Measurements from ENCODE around the gene C2CD3. TPM values are rescaled to one million over a fixed set of nuclear protein-coding genes. Genes with fewer than 3 reads are reported as not detected.
A peak's percentile ranks its signal among the peaks of the same experiment; 100 is the strongest.
"Not testable (repeated sequence)": the region's sequence is repeated elsewhere in the genome, so short reads cannot be mapped to it uniquely, and the experiment has no call there.

The C2CD3 gene
- total RNA-seq, 1 experiment from 2014 or later: 18.7 TPM

DNA sequence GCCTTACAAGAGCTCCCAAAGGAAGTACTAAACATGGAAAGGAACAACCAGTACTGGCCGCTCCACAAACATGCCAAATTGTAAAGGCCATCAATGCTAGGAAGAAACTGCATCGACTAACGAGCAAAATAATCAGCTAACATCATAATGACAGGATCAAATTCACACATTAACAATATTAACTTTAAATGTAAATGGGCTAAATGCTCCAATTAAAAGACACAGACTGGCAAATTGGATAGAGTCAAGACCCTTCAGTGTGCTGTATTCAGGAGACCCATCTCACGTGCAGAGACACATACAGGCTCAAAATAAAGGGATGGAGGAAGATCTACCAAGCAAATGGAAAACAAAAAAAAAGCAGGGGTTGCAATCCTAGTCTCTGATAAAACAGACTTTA lies 109.2 kb downstream of the C2CD3 start:
- CTCF ChIA-PET; POLR2A ChIA-PET; H3K27me3 Mint-ChIP-seq (ENCODE audit: low read depth); H3K9me3 Mint-ChIP-seq; H3K36me3 Mint-ChIP-seq; H3K4me3 Mint-ChIP-seq; ATAC-seq; H3K4me1 Mint-ChIP-seq; H3K27ac Mint-ChIP-seq; DNase-seq (ENCODE audit: low spot score): not testable (repeated sequence)

DNA sequence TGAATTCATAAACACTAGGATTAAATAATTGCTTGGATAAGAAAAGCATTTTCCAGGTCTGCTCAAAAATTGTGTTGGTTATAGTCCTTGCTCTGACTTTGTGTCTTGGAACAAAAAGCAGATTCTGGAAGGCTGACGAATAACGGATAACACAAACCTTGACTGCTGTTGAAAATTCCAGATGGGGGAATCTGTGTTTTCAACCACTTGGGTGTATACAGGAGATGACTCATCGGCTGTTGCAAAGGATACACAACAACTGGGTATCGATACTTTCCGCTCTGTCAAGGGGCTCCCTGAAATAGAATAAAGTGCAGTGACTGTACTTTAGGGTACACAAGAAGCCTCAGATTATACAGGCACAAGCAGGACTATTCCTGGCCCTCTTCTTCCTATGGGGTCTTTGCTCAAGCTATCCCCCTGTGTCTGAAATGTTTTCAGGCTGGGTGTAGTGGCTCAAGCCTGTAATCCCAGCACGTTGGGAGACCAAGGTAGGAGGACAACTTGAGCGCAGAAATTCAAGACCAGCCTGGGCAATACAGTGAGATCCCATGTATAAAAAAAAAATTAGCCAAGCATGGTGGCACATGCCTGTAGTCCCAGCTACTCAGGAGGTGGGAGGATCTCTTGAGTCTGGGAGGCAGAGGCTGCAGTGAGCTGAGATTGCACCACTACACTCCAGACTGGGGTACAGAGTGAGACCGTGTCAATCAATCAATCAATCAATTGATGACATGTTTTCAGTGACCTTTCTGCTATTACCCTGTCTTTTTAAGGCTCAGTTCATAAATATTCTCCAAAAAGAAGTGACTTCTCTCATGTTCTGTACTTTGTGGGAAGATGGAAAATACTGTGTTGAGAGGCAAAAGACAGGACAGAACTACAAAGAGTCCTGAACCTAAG lies 113.3 kb downstream of the C2CD3 start:
- Mint-ChIP-seq H3K4me1 (peaks cover 9% of the 10 kb centered on the region), H3K9me3 (peaks cover 7% of the 10 kb centered on the region), H3K27me3 (ENCODE audit: low read depth) (no peaks in the 10 kb centered on the region), H3K27ac (no peak overlapping the region), H3K4me3 (no peak overlapping the region), H3K36me3 (peaks cover 9% of the 10 kb centered on the region)
- DNase-seq (ENCODE audit: low spot score) (no peak), ATAC-seq (no peak)
- TF ChIP-seq ZNF219 (CRISPR knock-in tag; IDR thresholded peaks at IDR 0.05; ENCODE audit: borderline replicate concordance) (no peak), SP1 (CRISPR knock-in tag; conservative IDR thresholded peaks at IDR 0.05) (no peak), ZNF121 (CRISPR knock-in tag; IDR thresholded peaks at IDR 0.05) (peak; percentile 63; the same call in 1 of the 2 replicates)
- TF ChIP-seq, protein P1, sequence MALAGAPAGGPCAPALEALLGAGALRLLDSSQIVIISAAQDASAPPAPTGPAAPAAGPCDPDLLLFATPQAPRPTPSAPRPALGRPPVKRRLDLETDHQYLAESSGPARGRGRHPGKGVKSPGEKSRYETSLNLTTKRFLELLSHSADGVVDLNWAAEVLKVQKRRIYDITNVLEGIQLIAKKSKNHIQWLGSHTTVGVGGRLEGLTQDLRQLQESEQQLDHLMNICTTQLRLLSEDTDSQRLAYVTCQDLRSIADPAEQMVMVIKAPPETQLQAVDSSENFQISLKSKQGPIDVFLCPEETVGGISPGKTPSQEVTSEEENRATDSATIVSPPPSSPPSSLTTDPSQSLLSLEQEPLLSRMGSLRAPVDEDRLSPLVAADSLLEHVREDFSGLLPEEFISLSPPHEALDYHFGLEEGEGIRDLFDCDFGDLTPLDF (CRISPR knock-in tag; IDR thresholded peaks at IDR 0.05): no peak
- CTCF ChIA-PET: no interaction called here
- POLR2A ChIA-PET: no interaction called here

DNA sequence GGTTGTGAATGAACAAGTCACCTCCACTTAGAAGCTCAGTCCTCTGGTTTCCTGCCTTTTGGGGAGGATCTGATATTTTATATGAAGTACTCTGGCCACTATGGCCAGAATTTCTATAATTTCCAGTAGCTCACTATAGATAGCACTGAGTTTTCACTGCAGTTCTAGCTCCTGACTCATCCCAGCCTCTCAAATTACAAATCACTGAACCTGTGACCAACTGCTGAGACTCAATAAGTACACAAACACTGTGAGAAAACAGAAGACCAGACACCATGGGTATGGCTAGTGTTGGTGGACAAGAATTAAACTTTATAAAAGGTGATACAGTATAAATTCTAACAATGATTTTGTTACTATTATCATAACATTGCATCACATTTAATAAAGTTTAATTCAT lies 114.9 kb downstream of the C2CD3 start:
- H3K4me3 Mint-ChIP-seq: no peak overlapping the region
- no peak for ATAC-seq
- POLR2A ChIA-PET: no interaction called here
- no peaks in the 10 kb centered on the region for H3K27me3 Mint-ChIP-seq (ENCODE audit: low read depth)
- H3K36me3 Mint-ChIP-seq: peaks cover 8% of the 10 kb centered on the region
- DNase-seq (ENCODE audit: low spot score): no peak
- peaks cover 9% of the 10 kb centered on the region for H3K4me1 Mint-ChIP-seq
- H3K9me3 Mint-ChIP-seq: peaks cover 7% of the 10 kb centered on the region
- H3K27ac Mint-ChIP-seq: no peak overlapping the region
- CTCF ChIA-PET: no interaction called here
- TF ChIP-seq ETV6 (CRISPR knock-in tag; IDR thresholded peaks at IDR 0.05) (no peak), SOX15 (CRISPR knock-in tag; IDR thresholded peaks at IDR 0.05) (no peak), JUN (CRISPR knock-in tag; IDR thresholded peaks at IDR 0.05) (no peak)
- TF ChIP-seq, protein P2, sequence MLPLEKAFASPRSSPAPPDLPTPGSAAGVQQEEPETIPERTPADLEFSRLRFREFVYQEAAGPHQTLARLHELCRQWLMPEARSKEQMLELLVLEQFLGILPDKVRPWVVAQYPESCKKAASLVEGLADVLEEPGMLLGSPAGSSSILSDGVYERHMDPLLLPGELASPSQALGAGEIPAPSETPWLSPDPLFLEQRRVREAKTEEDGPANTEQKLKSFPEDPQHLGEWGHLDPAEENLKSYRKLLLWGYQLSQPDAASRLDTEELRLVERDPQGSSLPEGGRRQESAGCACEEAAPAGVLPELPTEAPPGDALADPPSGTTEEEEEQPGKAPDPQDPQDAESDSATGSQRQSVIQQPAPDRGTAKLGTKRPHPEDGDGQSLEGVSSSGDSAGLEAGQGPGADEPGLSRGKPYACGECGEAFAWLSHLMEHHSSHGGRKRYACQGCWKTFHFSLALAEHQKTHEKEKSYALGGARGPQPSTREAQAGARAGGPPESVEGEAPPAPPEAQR (CRISPR knock-in tag; IDR thresholded peaks at IDR 0.05): no peak
- TF ChIP-seq, protein P3, sequence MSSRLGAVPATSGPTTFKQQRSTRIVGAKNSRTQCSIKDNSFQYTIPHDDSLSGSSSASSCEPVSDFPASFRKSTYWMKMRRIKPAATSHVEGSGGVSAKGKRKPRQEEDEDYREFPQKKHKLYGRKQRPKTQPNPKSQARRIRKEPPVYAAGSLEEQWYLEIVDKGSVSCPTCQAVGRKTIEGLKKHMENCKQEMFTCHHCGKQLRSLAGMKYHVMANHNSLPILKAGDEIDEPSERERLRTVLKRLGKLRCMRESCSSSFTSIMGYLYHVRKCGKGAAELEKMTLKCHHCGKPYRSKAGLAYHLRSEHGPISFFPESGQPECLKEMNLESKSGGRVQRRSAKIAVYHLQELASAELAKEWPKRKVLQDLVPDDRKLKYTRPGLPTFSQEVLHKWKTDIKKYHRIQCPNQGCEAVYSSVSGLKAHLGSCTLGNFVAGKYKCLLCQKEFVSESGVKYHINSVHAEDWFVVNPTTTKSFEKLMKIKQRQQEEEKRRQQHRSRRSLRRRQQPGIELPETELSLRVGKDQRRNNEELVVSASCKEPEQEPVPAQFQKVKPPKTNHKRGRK (CRISPR knock-in tag; IDR thresholded peaks at IDR 0.05; ENCODE audit: borderline replicate concordance): no peak
- TF ChIP-seq, protein P4, sequence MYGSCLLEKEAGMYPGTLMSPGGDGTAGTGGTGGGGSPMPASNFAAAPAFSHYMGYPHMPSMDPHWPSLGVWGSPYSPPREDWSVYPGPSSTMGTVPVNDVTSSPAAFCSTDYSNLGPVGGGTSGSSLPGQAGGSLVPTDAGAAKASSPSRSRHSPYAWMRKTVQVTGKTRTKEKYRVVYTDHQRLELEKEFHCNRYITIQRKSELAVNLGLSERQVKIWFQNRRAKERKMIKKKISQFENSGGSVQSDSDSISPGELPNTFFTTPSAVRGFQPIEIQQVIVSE (CRISPR knock-in tag; IDR thresholded peaks at IDR 0.05; ENCODE audit: borderline replicate concordance): no peak

DNA sequence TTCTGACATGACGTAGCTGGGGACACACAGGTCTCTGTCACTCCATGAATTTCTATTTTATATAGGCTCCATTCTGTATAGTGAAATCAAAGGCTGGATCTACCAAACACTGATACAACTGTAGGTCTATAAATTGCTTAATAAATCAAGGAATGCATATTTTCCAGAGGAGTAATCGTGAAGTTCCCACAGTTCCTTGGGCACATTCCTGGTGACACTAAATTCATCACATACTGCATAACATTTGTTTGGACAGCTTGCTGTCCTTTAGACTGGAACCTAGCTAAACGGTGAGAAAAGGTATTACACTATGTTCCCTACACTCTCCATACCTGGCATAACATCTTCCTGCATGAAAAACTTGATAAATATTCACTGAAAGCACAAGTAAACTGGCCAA lies 120.3 kb downstream of the C2CD3 start:
- ChIA-PET POLR2A (no interaction called here), CTCF (interaction anchor here (0.5 kb wide), 1 partner anchor 651 kb away, joined by 3 read pairs; no protein-coding TSS in a partner anchor)
- H3K27me3 Mint-ChIP-seq (ENCODE audit: low read depth): no peaks in the 10 kb centered on the region
- no peaks in the 10 kb centered on the region for H3K36me3 Mint-ChIP-seq
- no peak for DNase-seq (ENCODE audit: low spot score)
- H3K4me3 Mint-ChIP-seq: no peak overlapping the region
- no peaks in the 10 kb centered on the region for H3K9me3 Mint-ChIP-seq
- H3K4me1 Mint-ChIP-seq: no peaks in the 10 kb centered on the region
- no peak overlapping the region for H3K27ac Mint-ChIP-seq
- no peak for ATAC-seq
- TF ChIP-seq NR1H2 (CRISPR knock-in tag; IDR thresholded peaks at IDR 0.05) (no peak), TEAD4 (CRISPR knock-in tag; IDR thresholded peaks at IDR 0.05) (no peak), CBFB (CRISPR knock-in tag; IDR thresholded peaks at IDR 0.05; ENCODE audit: low read depth) (no peak), MXD4 (CRISPR knock-in tag; IDR thresholded peaks at IDR 0.05; ENCODE audit: borderline replicate concordance) (no peak), JAZF1 (CRISPR knock-in tag; IDR thresholded peaks at IDR 0.05) (no peak), JUN (CRISPR knock-in tag; IDR thresholded peaks at IDR 0.05) (no peak), RORB (CRISPR knock-in tag; IDR thresholded peaks at IDR 0.05) (no peak)
- TF ChIP-seq, protein P5, sequence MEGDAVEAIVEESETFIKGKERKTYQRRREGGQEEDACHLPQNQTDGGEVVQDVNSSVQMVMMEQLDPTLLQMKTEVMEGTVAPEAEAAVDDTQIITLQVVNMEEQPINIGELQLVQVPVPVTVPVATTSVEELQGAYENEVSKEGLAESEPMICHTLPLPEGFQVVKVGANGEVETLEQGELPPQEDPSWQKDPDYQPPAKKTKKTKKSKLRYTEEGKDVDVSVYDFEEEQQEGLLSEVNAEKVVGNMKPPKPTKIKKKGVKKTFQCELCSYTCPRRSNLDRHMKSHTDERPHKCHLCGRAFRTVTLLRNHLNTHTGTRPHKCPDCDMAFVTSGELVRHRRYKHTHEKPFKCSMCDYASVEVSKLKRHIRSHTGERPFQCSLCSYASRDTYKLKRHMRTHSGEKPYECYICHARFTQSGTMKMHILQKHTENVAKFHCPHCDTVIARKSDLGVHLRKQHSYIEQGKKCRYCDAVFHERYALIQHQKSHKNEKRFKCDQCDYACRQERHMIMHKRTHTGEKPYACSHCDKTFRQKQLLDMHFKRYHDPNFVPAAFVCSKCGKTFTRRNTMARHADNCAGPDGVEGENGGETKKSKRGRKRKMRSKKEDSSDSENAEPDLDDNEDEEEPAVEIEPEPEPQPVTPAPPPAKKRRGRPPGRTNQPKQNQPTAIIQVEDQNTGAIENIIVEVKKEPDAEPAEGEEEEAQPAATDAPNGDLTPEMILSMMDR (IDR thresholded peaks at IDR 0.05): no peak
- TF ChIP-seq, protein P6, sequence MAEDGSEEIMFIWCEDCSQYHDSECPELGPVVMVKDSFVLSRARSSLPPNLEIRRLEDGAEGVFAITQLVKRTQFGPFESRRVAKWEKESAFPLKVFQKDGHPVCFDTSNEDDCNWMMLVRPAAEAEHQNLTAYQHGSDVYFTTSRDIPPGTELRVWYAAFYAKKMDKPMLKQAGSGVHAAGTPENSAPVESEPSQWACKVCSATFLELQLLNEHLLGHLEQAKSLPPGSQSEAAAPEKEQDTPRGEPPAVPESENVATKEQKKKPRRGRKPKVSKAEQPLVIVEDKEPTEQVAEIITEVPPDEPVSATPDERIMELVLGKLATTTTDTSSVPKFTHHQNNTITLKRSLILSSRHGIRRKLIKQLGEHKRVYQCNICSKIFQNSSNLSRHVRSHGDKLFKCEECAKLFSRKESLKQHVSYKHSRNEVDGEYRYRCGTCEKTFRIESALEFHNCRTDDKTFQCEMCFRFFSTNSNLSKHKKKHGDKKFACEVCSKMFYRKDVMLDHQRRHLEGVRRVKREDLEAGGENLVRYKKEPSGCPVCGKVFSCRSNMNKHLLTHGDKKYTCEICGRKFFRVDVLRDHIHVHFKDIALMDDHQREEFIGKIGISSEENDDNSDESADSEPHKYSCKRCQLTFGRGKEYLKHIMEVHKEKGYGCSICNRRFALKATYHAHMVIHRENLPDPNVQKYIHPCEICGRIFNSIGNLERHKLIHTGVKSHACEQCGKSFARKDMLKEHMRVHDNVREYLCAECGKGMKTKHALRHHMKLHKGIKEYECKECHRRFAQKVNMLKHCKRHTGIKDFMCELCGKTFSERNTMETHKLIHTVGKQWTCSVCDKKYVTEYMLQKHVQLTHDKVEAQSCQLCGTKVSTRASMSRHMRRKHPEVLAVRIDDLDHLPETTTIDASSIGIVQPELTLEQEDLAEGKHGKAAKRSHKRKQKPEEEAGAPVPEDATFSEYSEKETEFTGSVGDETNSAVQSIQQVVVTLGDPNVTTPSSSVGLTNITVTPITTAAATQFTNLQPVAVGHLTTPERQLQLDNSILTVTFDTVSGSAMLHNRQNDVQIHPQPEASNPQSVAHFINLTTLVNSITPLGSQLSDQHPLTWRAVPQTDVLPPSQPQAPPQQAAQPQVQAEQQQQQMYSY (CRISPR knock-in tag; IDR thresholded peaks at IDR 0.05): no peak

Measured in WTC11 (cell line).